GM12892 (cell line): ENCODE results near the gene CACNG4.

ENCODE experiments used
- POLR2A ChIP-seq: IDR thresholded peaks from 2 replicates; pipeline ENCODE4 v1.6.1; 2011; ENCODE audit warnings: low read depth, low read length, control low read depth
- POLR2AphosphoS5 ChIP-seq: IDR thresholded peaks from 2 replicates; pipeline ENCODE4 v1.6.1; 2011; ENCODE audit warnings: low read depth, low read length, control low read depth
- TAF1 ChIP-seq: IDR thresholded peaks from 2 replicates; pipeline ENCODE4 v1.6.1; 2011; ENCODE audit warnings: low read depth, mild to moderate bottlenecking, control low read depth, low read length, borderline replicate concordance

DNA sequence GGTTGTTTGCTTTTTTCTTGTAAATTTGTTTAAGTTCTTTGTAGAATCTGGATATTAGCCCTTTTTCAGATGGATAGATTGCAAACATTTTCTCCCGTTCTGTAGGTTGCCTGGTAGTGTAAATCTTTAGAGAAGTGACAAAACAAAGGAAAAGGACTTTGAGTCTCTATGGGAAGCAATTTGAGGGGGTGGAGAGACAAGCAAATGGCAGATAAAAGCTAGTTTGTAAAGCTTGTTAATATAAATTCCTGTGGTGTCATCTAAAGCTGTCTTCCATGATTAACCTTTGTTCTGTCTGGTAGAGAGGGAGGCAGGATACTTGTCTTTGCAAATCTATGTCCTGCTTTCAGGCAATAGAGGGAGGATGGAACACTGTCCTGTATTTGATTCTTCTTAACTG, 40.6 kb upstream of the CACNG4 start:
- TF ChIP-seq POLR2AphosphoS5 (no peak), POLR2A (no peak), TAF1 (no peak)
